ENCODE data around the gene SLC25A41.

The SLC25A41 gene

GRCh38 chr19:6376512-6377190 lies 56.9 kb downstream of the SLC25A41 start:
- in situ Hi-C loops (cut with MboI; ENCODE audit: low sequenced_read_pairs), result no loop called here

Measured in HL-60/S4 treated with retinoic acid at 250 ng/mL for 4 days and 3 days (cell line).